ENCODE measurements around the gene FDX2.

GRCh38 chr19:10291554-10292205 is 24.1 kb downstream of the FDX2 start:
- TF ChIP-seq, protein P1, sequence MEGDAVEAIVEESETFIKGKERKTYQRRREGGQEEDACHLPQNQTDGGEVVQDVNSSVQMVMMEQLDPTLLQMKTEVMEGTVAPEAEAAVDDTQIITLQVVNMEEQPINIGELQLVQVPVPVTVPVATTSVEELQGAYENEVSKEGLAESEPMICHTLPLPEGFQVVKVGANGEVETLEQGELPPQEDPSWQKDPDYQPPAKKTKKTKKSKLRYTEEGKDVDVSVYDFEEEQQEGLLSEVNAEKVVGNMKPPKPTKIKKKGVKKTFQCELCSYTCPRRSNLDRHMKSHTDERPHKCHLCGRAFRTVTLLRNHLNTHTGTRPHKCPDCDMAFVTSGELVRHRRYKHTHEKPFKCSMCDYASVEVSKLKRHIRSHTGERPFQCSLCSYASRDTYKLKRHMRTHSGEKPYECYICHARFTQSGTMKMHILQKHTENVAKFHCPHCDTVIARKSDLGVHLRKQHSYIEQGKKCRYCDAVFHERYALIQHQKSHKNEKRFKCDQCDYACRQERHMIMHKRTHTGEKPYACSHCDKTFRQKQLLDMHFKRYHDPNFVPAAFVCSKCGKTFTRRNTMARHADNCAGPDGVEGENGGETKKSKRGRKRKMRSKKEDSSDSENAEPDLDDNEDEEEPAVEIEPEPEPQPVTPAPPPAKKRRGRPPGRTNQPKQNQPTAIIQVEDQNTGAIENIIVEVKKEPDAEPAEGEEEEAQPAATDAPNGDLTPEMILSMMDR (IDR thresholded peaks at IDR 0.05) = no peak
- TF ChIP-seq, protein P2, sequence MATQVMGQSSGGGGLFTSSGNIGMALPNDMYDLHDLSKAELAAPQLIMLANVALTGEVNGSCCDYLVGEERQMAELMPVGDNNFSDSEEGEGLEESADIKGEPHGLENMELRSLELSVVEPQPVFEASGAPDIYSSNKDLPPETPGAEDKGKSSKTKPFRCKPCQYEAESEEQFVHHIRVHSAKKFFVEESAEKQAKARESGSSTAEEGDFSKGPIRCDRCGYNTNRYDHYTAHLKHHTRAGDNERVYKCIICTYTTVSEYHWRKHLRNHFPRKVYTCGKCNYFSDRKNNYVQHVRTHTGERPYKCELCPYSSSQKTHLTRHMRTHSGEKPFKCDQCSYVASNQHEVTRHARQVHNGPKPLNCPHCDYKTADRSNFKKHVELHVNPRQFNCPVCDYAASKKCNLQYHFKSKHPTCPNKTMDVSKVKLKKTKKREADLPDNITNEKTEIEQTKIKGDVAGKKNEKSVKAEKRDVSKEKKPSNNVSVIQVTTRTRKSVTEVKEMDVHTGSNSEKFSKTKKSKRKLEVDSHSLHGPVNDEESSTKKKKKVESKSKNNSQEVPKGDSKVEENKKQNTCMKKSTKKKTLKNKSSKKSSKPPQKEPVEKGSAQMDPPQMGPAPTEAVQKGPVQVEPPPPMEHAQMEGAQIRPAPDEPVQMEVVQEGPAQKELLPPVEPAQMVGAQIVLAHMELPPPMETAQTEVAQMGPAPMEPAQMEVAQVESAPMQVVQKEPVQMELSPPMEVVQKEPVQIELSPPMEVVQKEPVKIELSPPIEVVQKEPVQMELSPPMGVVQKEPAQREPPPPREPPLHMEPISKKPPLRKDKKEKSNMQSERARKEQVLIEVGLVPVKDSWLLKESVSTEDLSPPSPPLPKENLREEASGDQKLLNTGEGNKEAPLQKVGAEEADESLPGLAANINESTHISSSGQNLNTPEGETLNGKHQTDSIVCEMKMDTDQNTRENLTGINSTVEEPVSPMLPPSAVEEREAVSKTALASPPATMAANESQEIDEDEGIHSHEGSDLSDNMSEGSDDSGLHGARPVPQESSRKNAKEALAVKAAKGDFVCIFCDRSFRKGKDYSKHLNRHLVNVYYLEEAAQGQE (IDR thresholded peaks at IDR 0.05; ENCODE audit: insufficient read depth in 1 of 2, low read depth in 2 of 2, low read length in 1 of 2) = no peak

All from Panc1 (cell line).